Loucy (cell line): ENCODE measurements around the gene IL23R.

Experiments
- H2AFZ ChIP-seq: fragments of 200-600 bp; sonication (generic); 2 replicates; pipeline ENCODE4 v1.6.0; 2016; ENCODE audit warnings: antibody characterized with exemption, mild to moderate bottlenecking, low read length, moderate library complexity
- H3F3A ChIP-seq: fragments of 200-600 bp; 2 replicates; pipeline ENCODE4 v1.6.0; 2016; ENCODE audit warnings: antibody characterized with exemption, low read depth, mild to moderate bottlenecking
- H3K27me3 ChIP-seq: fragments of 200-600 bp; sonication (generic); 2 replicates; pipeline ENCODE4 v1.6.1; 2014; ENCODE audit warnings: low read length, mild to moderate bottlenecking; ENCODE audit not compliant: insufficient read depth, poor library complexity, severe bottlenecking
- H3K36me3 ChIP-seq: fragments of 200-600 bp; sonication (generic); 2 replicates; pipeline ENCODE4 v1.6.1; 2016; ENCODE audit warnings: low read length; ENCODE audit not compliant: insufficient read depth
- H3K4me1 ChIP-seq: fragments of 200-600 bp; sonication (generic); 2 replicates; pipeline ENCODE4 v1.5.1; 2014; ENCODE audit warnings: low read length, mild to moderate bottlenecking; ENCODE audit not compliant: insufficient read depth, poor library complexity, severe bottlenecking
- H3K4me2 ChIP-seq: fragments of 200-600 bp; sonication (generic); 2 replicates; pipeline ENCODE4 v1.6.0; 2014; ENCODE audit warnings: antibody characterized with exemption, low read length, low read depth, mild to moderate bottlenecking; ENCODE audit not compliant: poor library complexity, severe bottlenecking
- H3K4me3 ChIP-seq: fragments of 200-600 bp; sonication (generic); 2 replicates; pipeline ENCODE4 v1.5.1; 2014; ENCODE audit warnings: low read length, mild to moderate bottlenecking, mixed read lengths; ENCODE audit not compliant: poor library complexity, severe bottlenecking
- H3K79me2 ChIP-seq: fragments of 200-600 bp; sonication (generic); 2 replicates; pipeline ENCODE4 v1.6.1; 2014; ENCODE audit warnings: low read length; ENCODE audit not compliant: insufficient read depth
- H3K9ac ChIP-seq: fragments of 200-600 bp; sonication (generic); 2 replicates; pipeline ENCODE4 v1.6.0; 2014; ENCODE audit warnings: mild to moderate bottlenecking, low read depth, low read length, moderate library complexity; ENCODE audit not compliant: poor library complexity, severe bottlenecking
- H3K9me2 ChIP-seq: fragments of 200-600 bp; sonication (generic); replicated peaks from 2 replicates; pipeline ENCODE4 v1.6.1; 2016; ENCODE audit warnings: low read depth, low read length, mixed read lengths
- H3K9me3 ChIP-seq: fragments of 200-600 bp; sonication (generic); 2 replicates; pipeline ENCODE4 v1.6.1; 2014; ENCODE audit warnings: mild to moderate bottlenecking, antibody characterized with exemption, low read length, low read depth; ENCODE audit not compliant: insufficient read depth
- H4K20me1 ChIP-seq: fragments of 200-600 bp; sonication (generic); 2 replicates; pipeline ENCODE4 v1.6.0; 2014; ENCODE audit warnings: antibody characterized with exemption, low read length, mild to moderate bottlenecking; ENCODE audit not compliant: insufficient read depth, poor library complexity, severe bottlenecking
- CTCF ChIP-seq: fragments of 200-600 bp; sonication (generic); conservative IDR thresholded peaks from 2 replicates; pipeline ENCODE4 v1.5.1; 2014; ENCODE audit warnings: mild to moderate bottlenecking, antibody characterized with exemption, low read length
- EZH2phosphoT487 ChIP-seq: fragments of 200-600 bp; IDR thresholded peaks from 2 replicates; pipeline ENCODE4 v1.6.1; 2018; ENCODE audit warnings: antibody characterized with exemption, mild to moderate bottlenecking, moderate library complexity, borderline replicate concordance

IL23R gene

GRCh38 chr1:67134695-67135094 is 31.6 kb upstream of the IL23R start, which contains the start of gene C1orf141:
Gene C1orf141 (minus strand): TSS chr1:67134970. CDS start chr1:67127240, 7,730 bp downstream.
- Histone ChIP-seq H3K79me2 (no peaks in the 10 kb centered on the region), H2AFZ (no peak within 1 kb of the TSS), H3K4me3 (no peak within 1 kb of the TSS), H3F3A (no peaks in the 10 kb centered on the region), H3K9me2 (no peaks in the 10 kb centered on the region), H4K20me1 (no peaks in the 10 kb centered on the region), H3K9ac (no peak within 1 kb of the TSS), H3K27me3 (no peaks in the 10 kb centered on the region), H3K36me3 (no peaks in the 10 kb centered on the region), H3K4me2 (no peak within 1 kb of the TSS), H3K4me1 (no peaks in the 10 kb centered on the region), H3K9me3 (no peaks in the 10 kb centered on the region)
- TF ChIP-seq CTCF (no peak), EZH2phosphoT487 (no peak)

- no peaks in the 10 kb centered on the region for H3K27me3 ChIP-seq
- H3K9me3 ChIP-seq = no peaks in the 10 kb centered on the region
- H3K36me3 ChIP-seq = no peaks in the 10 kb centered on the region
- no peaks in the 10 kb centered on the region for H3K9me2 ChIP-seq
- H3K79me2 ChIP-seq = no peaks in the 10 kb centered on the region
- H2AFZ ChIP-seq = no peak overlapping the region
- H3K4me2 ChIP-seq = no peak overlapping the region
- no peaks in the 10 kb centered on the region for H3F3A ChIP-seq
- no peaks in the 10 kb centered on the region for H4K20me1 ChIP-seq
- H3K4me3 ChIP-seq = no peak overlapping the region
- H3K4me1 ChIP-seq = no peaks in the 10 kb centered on the region
- TF ChIP-seq EZH2phosphoT487 = no peak
- TF ChIP-seq CTCF = no peak
- H3K9ac ChIP-seq = no peak overlapping the region
Measured at GRCh38 chr1:67135354-67135753, 30.9 kb upstream of the IL23R start.

GRCh38 chr1:67137307-67137753 is 28.9 kb upstream of the IL23R start:
- no peaks in the 10 kb centered on the region for H3K9me2 ChIP-seq
- no peaks in the 10 kb centered on the region for H3K36me3 ChIP-seq
- H3K27me3 ChIP-seq = no peaks in the 10 kb centered on the region
- H3K4me1 ChIP-seq = no peaks in the 10 kb centered on the region
- no peaks in the 10 kb centered on the region for H3F3A ChIP-seq
- no peaks in the 10 kb centered on the region for H4K20me1 ChIP-seq
- H3K4me2 ChIP-seq = no peak overlapping the region
- no peak overlapping the region for H3K4me3 ChIP-seq
- H2AFZ ChIP-seq = no peak overlapping the region
- H3K9me3 ChIP-seq = no peaks in the 10 kb centered on the region
- TF ChIP-seq CTCF (no peak), EZH2phosphoT487 (no peak)
- no peaks in the 10 kb centered on the region for H3K79me2 ChIP-seq
- H3K9ac ChIP-seq = no peak overlapping the region
